GM19238 (cell line): ENCODE data around the gene ROCK2.

Source experiments
- DNase-seq: peaks from one replicate; pipeline ENCODE4 v3.0.0; 2011; ENCODE audit warnings: low spot score; ENCODE audit not compliant: insufficient read length

The ROCK2 gene

DNA sequence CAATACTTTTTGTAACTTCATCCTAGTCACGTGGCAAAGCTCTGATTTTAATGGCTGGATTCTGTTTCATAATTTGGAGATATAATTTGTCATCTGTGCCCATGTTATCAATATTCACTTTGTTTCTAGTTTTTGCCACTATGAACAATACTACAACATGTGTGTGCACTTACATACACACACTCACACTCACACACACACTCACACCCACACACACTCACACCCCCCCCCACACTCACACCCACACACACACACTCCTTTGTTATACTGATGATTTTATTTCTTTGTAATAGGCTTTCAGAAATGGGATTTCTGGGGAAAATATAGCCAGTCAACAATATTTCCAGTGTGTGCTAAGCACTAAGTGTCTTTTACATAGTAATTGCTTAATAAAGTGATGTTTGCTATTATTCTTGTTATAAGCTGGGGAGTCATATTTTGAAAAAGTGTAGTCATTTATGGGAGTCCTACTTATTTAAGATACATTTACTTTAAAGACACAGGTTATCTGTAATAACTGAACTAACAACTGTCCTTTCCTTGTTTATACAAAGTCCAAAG is 22.8 kb upstream of the ROCK2 start:
- no peak for DNase-seq

DNA sequence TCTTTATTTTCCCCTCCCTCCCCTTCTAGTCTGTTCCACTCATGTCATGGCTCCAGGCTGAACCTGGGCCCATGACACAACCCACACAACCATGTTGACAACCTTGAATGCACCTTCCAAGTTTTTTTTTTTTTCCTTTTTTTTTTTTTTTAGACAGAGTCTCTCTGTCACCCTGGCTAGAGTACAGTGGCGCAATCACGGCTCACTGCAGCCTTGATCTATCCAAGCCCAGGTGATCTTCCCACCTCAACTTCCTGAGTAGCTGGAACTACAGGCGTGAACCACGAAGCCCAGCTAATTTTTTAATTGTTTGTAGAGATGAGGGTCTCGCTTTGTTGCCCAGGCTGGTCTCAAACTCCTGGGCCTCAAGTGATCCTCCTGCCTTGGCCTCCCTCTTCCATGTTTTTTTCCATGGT is 21.9 kb upstream of the ROCK2 start:
- DNase-seq: no peak

DNA sequence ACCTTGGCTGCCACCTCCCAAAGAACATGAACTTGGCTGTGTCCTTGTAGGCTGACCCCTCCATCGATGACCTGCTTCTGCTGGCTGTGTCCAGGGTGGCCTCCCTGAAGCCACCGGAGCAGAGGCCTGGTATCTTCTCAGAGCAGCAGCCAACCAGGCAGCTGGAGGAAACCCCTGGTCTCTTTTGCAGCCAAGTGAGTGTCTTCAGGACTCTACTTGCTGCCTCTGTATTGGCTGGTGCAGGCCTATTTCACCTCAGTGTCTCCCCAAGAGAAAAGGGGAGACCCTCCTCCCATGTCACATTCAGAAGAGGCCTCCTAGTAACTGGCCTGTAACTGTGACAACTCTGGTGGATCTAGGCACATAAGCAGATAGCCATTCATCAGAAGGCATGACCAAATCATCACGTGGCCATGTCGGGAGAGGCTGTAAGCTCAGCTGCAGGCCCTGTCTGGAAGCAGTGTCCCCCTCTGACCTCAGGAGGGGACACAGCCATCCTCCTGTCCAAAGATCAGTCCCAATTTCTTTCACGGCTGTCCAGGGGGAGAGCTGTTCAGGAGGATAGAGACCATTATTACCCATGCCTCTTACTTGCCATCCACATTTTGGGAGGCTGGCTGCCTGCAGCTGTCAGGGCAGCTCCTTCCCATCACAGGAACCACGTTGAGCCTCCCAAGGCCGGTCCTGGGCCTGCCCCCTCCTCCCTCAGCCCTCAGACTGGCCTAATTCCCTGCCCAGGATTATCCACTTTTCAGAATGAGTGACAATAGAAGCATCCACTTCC is 20.9 kb upstream of the ROCK2 start:
- no peak for DNase-seq

DNA sequence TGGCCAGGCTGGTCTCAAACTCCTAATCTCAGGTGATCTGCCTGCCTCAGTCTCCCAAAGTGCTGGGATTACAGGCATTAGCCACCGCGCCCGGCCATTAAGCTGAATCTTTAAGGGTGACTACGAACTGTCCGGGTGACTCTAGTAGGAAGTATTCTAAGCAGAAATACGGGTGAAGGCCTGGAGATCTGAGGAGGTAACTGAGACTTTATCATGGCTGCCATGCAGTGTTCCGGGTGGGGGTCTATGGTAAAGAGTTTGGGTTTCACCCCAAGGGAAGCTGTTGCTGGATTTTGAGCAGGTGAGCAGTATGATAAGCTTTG is 20.1 kb upstream of the ROCK2 start:
- DNase-seq: no peak

DNA sequence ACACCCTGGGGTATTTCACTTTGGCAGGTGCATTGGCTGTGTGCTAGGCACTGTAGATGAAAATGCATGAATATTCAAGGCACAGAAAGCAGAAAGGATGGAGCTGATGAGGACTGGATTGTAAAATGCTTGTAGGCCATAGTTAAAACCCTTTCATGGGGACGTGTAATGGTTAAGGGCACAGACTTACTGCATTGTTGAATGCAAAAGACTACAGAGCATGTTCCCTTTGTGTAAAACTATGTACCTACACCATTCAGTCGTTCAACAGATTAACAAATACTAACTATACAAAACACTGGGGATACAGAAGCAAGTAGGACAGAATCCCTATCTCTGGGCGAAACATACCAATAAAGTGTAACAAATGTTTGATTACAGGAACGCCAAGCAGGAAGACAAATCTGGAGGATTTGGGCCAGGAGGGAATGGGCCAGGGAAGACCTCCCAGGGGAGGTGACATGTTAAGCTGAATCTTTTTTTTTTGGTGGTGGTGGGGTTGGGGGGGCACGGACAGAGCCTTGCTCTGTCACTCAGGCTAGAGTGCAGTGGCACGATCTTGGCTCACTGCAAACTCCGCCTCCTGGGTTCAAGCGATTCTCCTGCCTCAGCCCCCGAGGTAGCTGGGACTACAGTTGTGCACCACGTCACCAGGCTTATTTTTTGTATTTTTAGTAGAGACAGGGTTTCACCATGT is 19.6 kb upstream of the ROCK2 start:
- DNase-seq: no peak

DNA sequence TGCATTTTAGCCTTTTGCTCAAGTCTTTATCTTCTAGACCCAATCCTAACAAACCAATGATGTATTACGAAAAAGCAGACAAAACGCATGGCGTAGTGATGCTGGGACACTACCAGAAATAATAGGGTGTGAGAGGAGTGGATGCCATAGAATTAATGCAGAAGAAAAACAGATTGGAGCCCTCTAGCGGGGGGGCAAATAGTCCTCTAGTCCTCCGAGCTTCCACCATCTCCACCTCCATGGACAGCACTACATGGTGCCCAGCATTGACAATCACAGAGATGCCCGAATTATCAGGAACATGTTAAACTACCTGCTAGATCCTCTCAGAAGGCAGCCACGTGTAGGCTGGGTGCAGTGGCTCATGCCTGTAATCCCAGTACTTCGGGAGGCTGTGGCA is 15.4 kb upstream of the ROCK2 start:
- no peak for DNase-seq

DNA sequence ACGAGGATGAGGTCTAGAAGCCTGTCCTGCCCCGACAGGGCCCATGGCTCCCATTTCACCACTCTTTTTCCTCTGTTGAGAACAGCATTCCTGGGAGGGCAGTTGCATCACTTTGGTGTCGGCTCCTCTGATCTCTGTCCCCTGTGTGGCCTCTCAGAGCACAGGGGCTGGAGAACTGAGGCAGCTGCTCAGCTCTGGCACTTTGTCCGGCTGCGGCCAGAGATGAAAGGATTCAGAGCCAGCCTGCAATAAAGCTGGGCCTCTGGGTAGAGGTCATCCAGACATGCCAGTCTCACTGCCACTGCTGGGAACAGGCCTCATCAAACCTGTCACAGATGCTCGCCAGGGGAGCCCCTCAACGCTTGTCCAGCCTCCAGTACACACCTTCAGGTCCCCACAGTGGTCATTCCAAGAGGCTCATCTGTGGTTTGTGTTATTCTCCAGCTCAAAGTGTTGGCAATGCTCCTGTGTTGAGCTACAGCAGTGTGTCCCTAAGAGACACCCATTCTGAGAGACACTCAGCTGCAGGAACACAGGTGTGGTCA is 13.1 kb upstream of the ROCK2 start:
- DNase-seq: no peak

DNA sequence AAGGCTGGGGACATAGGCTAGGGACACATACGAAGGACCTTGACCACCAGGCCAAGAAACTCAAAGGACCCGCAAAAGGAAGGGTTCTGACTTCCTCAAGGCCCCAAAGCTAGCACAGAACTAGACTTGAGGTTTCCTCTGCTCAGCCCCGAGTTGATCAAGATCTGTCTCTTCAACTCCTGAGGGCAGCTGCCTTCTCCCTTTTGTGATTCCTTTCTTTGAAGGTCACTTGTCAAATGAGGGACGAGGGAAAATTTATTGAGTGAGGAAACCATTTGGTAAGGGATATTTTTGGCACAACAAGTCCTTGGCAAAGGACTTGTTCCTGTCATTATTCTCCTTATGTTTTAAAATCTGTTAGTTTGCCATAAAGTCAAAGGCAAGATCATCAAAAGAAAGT is 12.3 kb upstream of the ROCK2 start:
- DNase-seq: no peak

DNA sequence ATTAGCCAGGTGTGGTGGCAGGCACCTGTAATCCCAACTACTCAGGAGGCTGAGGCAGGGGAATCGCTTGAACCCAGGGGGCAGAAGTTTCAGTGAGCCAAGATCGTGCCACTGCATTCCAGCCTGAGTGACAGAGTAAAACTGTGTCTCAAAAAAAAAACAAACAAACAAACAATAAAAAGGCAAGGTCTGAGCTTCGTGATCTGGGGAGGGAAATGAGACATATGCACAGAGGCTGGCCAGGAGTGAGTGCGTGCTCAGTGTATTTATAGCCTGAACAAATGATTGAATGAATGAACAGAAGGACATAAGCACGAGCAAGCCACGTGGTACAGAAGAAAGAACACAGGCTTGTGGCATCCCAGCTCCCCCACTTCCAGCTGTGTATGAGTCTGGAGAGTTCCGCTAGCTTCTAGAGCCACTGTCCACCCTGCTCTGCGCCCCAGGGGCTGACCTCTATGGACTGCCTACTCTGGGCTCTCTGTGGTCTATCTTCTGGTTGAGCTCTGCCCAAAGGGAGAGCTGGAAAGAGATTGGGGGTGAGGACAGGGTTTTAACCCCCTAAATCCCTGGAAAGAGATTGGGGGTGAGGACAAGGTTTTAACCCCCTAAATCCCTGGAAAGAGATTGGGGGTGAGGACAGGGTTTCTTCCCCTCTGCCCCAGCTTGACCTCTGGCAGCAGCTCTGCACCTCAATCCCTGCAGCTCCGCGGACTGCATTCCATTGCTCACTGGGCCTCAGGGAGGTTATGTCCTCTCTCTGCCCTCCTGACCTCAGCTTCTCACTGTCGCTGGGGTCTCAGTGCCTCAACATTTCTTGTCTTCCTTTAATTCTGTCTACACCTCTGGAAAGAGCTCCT is 11.0 kb upstream of the ROCK2 start:
- DNase-seq: no peak

DNA sequence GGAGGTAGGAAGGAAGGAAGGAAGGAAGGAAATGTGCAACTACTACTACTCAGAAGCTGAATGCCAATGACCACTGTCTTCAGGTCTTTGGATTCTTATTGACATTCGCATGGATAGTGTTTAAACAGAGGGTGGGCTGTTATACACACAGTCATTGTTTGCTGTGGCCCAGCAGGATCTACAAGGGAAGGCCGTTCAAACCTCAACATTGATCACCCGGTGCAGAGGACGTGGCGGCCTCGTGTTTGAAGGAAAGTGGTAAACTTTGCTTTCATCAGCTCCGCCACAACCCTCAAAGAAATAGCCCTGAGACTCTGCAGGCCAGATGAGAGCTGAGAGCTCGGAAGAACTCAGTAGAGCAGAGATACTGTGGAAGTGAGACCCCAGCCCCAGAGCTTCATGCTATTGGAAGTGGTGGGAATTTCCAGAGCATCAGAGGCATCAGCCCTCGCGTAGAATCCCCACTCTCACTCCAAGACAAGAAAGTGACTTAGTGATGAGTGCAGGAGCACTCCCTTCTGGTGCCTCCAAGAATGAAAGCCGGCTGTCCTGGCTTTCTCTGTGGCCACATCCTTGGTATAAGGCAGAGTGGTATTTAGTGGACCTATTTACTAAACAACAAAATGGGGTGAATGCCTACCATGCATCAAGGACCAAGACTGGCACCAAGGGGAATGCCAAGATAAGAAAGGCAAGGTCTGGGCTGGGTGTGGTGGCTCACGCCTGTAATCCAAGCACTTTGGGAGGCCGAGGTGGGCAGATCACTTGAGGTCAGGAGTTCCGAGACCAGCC is 10.1 kb upstream of the ROCK2 start:
- DNase-seq: no peak

DNA sequence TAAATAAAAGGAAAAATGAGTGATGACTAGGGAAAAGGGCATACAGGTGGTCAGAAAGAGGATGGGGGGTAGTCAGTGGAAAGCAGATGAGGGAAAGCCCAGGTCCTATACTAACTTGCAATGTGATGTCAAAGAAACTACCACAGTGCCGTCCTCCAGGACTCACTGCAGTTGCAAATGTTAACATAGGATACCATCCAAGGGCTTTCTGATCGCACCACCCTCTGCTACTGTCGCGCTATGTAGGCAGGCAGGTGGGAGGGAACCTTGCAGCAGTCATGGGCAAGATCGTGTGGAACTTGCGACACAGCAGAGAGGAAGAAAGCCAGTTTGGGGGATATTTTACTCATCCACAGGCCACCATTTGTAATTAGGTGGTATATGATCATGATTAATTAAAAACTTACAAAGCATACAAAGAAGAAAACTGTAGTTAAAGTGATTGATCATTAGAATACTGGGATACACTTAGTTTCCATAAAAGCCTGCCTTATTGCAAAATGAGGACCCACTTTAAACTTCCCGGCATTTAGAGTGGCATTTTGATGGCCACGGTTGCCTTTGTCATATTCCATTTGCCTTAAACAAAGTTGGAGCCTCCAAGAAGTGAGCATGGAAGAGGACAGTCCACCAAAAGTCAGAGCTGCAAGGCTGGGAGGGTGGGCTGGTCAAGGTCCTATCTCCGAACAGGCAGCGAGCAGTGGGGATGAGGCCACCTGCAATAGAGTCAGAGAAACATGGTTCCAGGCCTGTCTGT is 8.5 kb upstream of the ROCK2 start:
- DNase-seq: no peak

DNA sequence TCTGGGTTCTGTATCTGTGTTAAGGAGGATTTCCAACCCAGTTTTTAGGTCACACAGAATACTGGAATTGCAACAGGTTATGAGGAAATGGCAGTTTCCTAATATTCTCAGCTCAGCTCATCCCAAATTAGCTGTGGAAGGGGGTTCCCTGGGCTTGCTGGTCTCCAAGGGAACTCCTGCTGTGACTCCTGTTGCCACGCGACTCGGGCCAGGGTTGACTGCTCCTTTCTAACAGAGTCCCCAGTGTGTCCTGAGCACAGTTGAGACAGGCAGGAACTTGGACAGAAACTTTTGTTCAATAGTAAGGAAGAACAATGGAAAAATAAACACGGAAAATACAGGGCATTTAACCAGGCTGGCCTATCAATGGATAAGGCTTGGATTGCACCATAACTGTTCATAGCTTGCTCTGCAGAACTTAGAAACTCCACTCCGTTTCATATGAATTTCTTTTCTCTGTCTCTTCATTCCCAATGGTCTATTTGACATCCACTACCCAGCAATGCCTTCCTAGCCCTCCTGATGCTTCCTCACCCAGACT is 3.8 kb upstream of the ROCK2 start:
- no peak for DNase-seq

DNA sequence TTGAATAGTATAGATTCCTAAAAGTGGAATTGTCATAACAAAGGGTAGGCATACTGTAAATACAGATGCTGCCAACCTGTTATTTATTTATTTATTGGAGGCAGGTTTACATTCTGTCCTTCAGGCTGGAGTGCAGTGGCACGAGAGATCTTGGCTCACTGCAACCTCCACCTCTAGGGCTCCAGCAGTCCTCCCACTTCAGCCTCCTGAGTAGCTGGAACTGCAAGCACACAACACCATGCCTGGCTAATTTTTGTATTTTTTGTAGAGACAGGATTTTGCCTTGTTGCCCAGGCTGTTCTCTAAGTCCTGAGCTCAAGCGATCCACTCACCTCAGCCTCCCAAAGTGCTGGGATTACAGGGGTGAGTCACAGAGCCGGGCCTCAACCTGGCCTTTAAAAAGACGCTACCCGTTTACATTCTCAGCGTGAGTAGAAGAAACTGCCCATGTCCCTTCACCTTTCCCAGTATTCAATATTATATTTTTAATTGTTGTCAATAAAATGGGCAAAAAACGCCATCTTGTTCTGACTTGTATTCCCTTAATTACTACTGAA is 3.0 kb upstream of the ROCK2 start:
- no peak for DNase-seq

DNA sequence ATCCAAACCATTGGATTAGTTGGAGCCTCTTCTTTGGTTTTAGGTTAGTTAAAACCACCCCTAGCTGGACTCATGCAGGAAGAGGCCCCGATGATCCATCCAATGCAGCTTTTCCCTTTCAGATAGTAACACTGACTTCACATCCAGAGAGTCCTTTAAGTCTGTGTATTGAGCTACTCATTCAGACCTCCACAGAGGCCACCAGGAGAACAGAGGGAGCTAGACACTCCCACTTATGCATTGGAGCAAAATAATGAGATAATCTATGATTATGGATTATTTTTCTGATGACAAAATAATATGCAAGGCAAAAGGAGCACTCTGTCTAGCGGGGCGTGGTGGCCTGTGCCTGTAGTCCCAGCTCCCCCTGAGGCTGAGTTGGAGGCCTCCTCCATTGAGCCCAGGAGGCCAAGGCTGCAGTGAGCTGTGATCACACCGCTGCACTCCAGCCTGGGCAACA is 1.6 kb upstream of the ROCK2 start:
- no peak for DNase-seq

DNA sequence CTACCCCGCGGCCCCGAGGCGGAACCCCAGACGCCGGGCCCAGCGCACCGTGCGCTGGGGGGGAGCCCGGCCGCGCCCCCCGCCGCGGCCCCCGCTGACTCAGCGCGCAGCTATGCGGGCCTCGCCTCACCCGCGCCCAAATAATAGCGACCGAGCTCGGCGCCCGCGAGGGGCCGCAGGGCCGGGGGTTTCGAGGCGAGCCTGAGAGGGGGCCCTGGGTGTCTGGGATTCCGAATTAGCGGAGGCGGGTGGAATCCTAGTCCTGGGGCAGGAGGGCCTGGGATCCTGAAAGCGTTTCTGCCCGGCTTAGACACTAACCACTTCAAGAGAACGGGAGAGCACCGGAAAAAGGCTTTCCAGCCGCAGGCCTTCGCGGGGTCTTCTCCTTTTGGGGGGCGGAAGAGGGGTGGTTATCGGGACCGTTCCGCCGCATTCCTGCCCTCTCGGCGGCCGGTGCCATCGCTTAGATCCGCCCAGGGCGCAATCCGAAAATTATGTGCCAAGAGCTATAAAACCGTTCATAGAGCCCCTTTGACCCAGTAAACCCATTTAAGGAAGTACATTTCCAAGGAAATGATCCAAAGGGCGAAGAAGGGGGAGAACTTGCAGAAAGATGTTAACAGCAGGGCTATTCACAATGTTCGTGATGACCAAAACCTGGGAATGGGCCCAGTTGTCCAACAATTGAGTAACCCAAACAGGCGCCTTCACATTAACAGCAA is 681 bp upstream of the ROCK2 start:
- peak; percentile 20 for DNase-seq

DNA sequence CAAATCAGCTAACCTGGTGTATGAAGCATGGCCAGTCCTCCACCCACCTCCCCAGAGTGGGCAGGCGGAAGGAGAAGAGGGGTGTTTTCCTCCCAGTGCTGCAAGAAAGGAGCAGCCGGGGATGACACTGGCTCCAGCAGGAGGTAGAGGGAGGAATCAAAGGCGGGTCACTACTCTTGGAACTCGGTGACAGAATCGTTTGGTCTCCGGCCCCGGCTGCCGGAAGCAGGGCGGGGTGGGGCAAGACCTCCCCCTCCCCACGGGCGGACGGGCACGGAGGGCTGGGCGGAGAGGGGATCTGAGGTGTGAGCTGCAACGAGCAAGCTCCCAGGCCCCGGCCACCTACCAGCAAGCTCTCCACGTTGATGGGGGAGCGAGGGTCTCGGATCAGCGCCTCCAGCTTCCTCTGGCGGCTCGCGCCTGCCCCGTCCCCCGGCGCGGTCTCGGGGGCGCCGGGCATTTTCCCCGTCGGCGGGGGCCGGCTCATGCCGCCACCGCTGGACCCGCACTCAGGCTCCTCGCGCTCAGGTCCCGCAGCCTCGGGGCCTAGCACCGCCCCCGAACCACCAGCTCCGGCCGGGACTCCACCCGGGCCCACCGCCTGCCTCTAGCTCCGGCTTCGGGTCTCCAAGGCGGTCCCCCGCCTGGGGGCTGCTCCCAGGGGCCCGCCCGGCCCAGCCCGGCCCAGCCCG is 640 bp downstream of the ROCK2 start:
- DNase-seq: peak; percentile 49

DNA sequence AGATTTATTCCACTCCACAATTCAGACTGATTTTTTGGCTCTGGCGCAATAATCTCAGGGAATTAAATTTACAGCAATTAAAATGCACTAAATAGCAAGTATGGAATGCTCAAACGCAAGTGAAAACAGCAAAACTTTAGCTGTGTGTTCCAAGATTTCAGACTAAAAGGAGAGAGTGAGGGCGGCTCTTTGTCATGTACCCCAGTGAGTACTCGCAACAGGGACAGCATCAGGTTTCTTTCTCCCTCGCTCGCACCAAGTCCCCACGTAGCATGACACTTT is 1.1 kb downstream of the ROCK2 start:
- DNase-seq: no peak

DNA sequence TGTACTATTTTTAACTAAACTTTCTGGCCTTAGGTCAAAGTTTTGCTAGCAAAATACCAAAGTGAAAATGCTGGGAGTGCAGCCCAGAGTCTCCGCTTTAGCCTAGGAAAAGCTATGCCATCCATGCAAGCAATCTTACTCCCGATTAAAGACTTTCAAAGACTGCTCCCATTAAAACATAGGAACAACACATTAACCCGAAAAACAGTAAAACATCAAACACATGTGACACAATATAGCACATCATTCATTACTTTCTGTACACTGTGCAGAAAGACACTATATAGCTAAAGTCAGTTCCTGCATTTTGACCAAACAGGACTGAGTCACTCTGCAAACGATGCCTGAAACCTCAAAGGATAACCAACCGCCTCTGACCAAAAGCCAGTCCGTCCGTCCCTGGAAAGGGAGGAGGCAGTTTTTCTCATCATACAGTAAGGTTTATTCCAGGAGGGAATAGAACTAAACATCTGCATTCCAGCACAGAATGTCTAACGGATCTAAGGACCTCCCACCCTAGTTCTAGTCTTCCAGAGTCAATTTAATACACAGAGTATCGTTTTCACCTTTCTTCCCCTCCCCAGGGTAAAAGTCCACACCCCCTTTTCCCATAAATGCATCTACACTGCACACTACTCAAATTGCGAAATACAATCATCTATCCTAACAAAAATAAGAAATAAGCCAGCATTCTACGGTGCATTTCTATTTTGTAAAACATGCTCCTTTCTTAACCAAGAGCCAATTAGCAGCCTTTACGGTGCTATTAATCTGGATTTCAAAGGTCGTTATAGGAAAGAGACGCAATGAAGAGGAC is 1.7 kb downstream of the ROCK2 start:
- no peak for DNase-seq
